NCI-H1436 (cell line): ENCODE results near the gene CTRB2.

Experiments
- DNase-seq: peaks from one replicate; lab custom pipeline; 2025; lab: John Stamatoyannopoulos, UW

CTRB2 gene

GRCh38 chr16:75206749-75207451, at the start of gene CTRB2:
TSS of gene CTRB2 (minus strand) at chr16:75207161. CDS start at chr16:75207141, 20 bp downstream.
- DNase-seq, result no peak

GRCh38 chr16:75256059-75256571, 49.2 kb upstream of the CTRB2 start:
- no peak for DNase-seq

GRCh38 chr16:75254359-75254837, 47.4 kb upstream of the CTRB2 start:
- no peak for DNase-seq

- no peak for DNase-seq
Observed at GRCh38 chr16:75252946-75253911, 46.3 kb upstream of the CTRB2 start.

GRCh38 chr16:75252049-75252864, 45.3 kb upstream of the CTRB2 start:
- DNase-seq, result no peak

- DNase-seq, result peak; percentile 68
Observed at GRCh38 chr16:75251280-75252048, 44.5 kb upstream of the CTRB2 start, which contains the start of gene BCAR1. TSS of gene BCAR1 (minus strand) at chr16:75251624. CDS start at chr16:75251482, 142 bp downstream.

GRCh38 chr16:75250809-75251279, 43.9 kb upstream of the CTRB2 start:
- no peak for DNase-seq

- DNase-seq, result no peak
Observed at GRCh38 chr16:75250089-75250808, 43.3 kb upstream of the CTRB2 start.

GRCh38 chr16:75249441-75249840, 42.5 kb upstream of the CTRB2 start:
- no peak for DNase-seq

- no peak for DNase-seq
Observed at GRCh38 chr16:75248536-75249380, 41.8 kb upstream of the CTRB2 start.

- DNase-seq, result no peak
Observed at GRCh38 chr16:75248142-75248535, 41.2 kb upstream of the CTRB2 start.

- no peak for DNase-seq
Observed at GRCh38 chr16:75247249-75247648, 40.3 kb upstream of the CTRB2 start.

- DNase-seq, result no peak
Observed at GRCh38 chr16:75246504-75247205, 39.7 kb upstream of the CTRB2 start.

GRCh38 chr16:75244844-75245758, 38.1 kb upstream of the CTRB2 start:
- DNase-seq, result no peak

- no peak for DNase-seq
Observed at GRCh38 chr16:75244225-75244809, 37.4 kb upstream of the CTRB2 start.

- DNase-seq, result no peak
Observed at GRCh38 chr16:75243667-75244224, 36.8 kb upstream of the CTRB2 start.
